Activated CD8-positive, alpha-beta T cell treated with anti-CD3 and anti-CD28 coated beads, Interleukin-2, amount 10 ng/mL, durations not matched to agents 7 days and 5 days (primary cell): Measurements from ENCODE around the gene MTTP. TPM values are rescaled to one million over a fixed set of nuclear protein-coding genes. Genes with fewer than 3 reads are reported as not detected.
"Not testable (repeated sequence)": the region's sequence is repeated elsewhere in the genome, so short reads cannot be mapped to it uniquely, and the experiment has no call there.

Experiments
- ATAC-seq: fragments of 150-1000 bp; cut with Tn5 transposase; one replicate; pipeline ENCODE4 v1.10.0; 2021; ENCODE audit warnings: moderate library complexity
- CTCF ChIA-PET: fragments of 350-600 bp; sonication (Branson Sonifier 250); formaldehyde crosslinking; loops from one replicate; lab custom pipeline; 2021; ENCODE audit warnings: antibody characterized with exemption; lab: Charles Lee
- POLR2A ChIA-PET: fragments of 350-600 bp; sonication (Branson Sonifier 250); formaldehyde crosslinking; loops from one replicate; lab custom pipeline; 2021; ENCODE audit warnings: antibody characterized with exemption; lab: Charles Lee
- DNase-seq: peaks from one replicate; pipeline ENCODE4 v3.0.0-alpha.2; 2020
- H3K27ac Mint-ChIP-seq: one replicate; pipeline ENCODE4 v1.8.0; 2021; ENCODE audit warnings: mild to moderate bottlenecking, mixed read lengths
- H3K27me3 Mint-ChIP-seq: one replicate; pipeline ENCODE4 v1.8.0; 2021; ENCODE audit warnings: low read depth, mixed read lengths
- H3K36me3 Mint-ChIP-seq: one replicate; pipeline ENCODE4 v1.8.0; 2021; ENCODE audit warnings: low read depth, mixed read lengths
- H3K4me1 Mint-ChIP-seq: one replicate; pipeline ENCODE4 v1.8.0; 2021; ENCODE audit warnings: low read depth, mixed read lengths
- H3K4me3 Mint-ChIP-seq: one replicate; pipeline ENCODE4 v1.8.0; 2021; ENCODE audit warnings: mild to moderate bottlenecking, mixed read lengths
- H3K9me3 Mint-ChIP-seq: one replicate; pipeline ENCODE4 v1.8.0; 2022; ENCODE audit warnings: mixed read lengths; ENCODE audit not compliant: insufficient read depth
- total RNA-seq, 2 experiments: library from RNA; stranded (reverse); gene quantifications; one replicate each; pipeline ENCODE4 v1.2.3, GENCODE V29; 2021

The MTTP gene
- under 1 TPM in 1 of 2 experiments, not detected in 1; 0.58 TPM for total RNA-seq

DNA sequence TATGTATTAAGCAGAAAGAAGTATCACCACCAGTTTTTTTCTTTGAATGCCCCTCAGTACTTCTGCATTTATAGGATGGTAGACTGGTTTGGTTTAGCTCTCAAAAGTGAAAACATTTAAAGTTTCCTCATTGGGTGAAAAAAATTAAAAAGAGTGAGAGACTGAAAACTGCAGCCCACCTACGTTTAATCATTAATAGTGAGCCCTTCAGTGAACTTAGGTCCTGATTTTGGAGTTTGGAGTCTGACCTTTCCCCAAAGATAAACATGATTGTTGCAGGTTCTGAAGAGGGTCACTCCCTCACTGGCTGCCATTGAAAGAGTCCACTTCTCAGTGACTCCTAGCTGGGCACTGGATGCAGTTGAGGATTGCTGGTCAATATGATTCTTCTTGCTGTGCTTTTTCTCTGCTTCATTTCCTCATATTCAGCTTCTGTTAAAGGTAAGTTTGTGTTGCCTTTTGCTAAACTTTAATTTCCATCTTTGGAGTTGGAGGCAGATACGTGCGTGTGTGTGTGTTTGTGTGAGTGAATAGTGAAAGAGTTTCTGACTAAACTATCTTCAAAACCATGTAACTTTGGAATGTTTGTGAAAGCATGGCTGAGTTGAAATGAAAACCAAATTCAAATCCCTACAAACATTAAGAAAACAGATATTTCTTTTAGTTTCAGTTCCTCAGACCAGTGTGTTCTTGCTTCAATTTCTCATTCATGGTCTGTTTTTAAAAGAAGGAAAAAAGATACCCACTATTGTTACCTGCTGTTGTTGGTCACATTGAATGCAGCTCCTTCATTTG, at the start of gene MTTP:
MTTP (plus strand) TSS at position 295 of the 795 bp plus-strand sequence; CDS start at position 381, 86 bp downstream.
- DNase-seq (no peak), ATAC-seq (no peak)
- Mint-ChIP-seq H3K36me3 (no peaks in the 10 kb centered on the region), H3K4me3 (no peak within 1 kb of the TSS), H3K27ac (no peak within 1 kb of the TSS), H3K4me1 (no peaks in the 10 kb centered on the region), H3K27me3 (peaks cover 36% of the 10 kb centered on the region), H3K9me3 (no peaks in the 10 kb centered on the region)
- ChIA-PET POLR2A (no interaction called here), CTCF (no interaction called here)

DNA sequence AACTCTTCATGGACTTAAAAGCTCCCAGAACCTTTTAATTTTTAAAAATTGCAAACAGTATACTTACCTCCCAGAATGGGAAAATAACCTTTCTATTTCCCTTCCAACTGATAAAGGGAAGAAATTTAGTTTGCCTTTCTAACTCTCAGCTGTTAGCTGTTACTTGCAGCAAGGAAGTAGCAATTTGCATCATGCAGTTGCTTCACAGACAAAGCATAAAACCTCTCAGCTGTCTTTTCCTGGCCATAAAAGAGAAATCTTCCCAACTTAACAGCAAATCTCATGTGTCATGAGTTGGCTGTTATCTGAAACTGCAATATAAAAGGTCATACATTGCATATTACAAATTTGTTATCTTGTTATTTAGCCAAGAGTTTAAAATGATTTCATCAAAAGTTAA, 45.4 kb upstream of the MTTP start:
- Mint-ChIP-seq H3K4me1 (no peaks in the 10 kb centered on the region), H3K27ac (no peak overlapping the region), H3K27me3 (peaks cover 10% of the 10 kb centered on the region), H3K4me3 (no peak overlapping the region), H3K9me3 (no peaks in the 10 kb centered on the region), H3K36me3 (no peaks in the 10 kb centered on the region)
- ChIA-PET CTCF (no interaction called here), POLR2A (no interaction called here)
- DNase-seq (no peak), ATAC-seq (no peak)

DNA sequence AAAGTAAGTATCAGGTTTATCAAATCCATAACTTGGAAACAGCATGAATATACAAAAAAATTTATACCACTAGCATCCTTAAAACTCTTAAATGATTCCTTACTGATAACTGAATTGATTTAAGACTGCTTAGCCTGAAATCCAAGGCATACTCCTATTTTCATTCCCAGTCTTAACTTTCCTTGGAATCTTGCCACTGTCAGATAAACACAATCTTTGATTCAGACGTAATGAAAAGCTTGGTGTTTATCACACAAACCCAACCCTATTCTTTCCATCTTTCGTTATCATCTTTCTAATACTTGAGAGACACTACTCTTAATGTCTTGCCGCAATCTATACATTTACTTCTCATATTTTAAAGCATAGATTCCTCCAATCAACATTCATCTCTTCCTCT, 44.7 kb upstream of the MTTP start:
- H3K4me1 Mint-ChIP-seq: no peaks in the 10 kb centered on the region
- ATAC-seq: no peak
- H3K27ac Mint-ChIP-seq: no peak overlapping the region
- no peaks in the 10 kb centered on the region for H3K9me3 Mint-ChIP-seq
- H3K27me3 Mint-ChIP-seq: peaks cover 8% of the 10 kb centered on the region
- ChIA-PET POLR2A (no interaction called here), CTCF (no interaction called here)
- no peak for DNase-seq
- no peak overlapping the region for H3K4me3 Mint-ChIP-seq
- H3K36me3 Mint-ChIP-seq: no peaks in the 10 kb centered on the region

DNA sequence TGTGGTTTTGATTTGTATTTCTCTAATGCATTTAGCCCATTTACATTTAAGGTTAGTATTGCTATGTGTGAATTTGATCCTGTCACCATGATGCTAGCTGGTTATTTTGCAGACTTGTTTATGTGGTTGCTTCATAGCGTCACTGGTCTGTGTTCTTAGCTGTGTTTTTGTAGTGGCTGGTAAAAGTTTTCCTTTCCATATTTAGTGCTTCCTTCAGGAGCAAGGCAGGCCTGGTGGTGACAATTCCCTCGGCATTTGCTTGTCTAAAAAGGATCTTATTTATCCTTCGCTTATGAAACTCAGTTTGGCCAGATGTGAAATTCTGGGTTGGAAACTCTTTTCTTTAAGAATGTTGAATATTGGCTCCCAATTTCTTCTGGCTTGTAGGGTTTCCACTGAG, 39.9 kb upstream of the MTTP start:
- CTCF ChIA-PET, ATAC-seq, H3K4me3 Mint-ChIP-seq, H3K9me3 Mint-ChIP-seq, H3K36me3 Mint-ChIP-seq, H3K27ac Mint-ChIP-seq, POLR2A ChIA-PET, DNase-seq, H3K27me3 Mint-ChIP-seq, H3K4me1 Mint-ChIP-seq: not testable (repeated sequence)

DNA sequence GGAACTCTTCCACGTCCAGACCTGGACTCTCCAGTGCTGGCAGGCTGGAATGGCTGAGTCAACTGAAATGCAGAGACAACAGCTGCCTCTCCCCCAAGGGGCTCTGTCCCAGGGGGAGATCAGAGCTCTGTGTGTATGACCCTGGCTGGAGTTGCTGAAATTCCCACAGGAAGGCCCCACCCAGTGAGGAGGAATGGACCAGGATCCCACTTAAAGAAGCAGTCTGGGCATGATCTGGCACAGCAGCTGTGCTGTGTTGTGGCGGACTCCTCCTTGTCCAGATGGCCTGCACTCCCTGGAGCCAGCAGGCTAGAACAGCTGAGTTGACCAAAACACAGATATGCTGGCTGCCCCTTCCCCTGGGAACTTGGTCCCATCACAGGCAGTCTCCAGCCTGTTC, 38.4 kb upstream of the MTTP start:
- H3K27me3 Mint-ChIP-seq: peaks cover 8% of the 10 kb centered on the region
- no peak overlapping the region for H3K27ac Mint-ChIP-seq
- H3K9me3 Mint-ChIP-seq: no peaks in the 10 kb centered on the region
- ChIA-PET POLR2A (no interaction called here), CTCF (no interaction called here)
- H3K4me1 Mint-ChIP-seq: no peaks in the 10 kb centered on the region
- DNase-seq: no peak
- no peaks in the 10 kb centered on the region for H3K36me3 Mint-ChIP-seq
- no peak for ATAC-seq
- no peak overlapping the region for H3K4me3 Mint-ChIP-seq

DNA sequence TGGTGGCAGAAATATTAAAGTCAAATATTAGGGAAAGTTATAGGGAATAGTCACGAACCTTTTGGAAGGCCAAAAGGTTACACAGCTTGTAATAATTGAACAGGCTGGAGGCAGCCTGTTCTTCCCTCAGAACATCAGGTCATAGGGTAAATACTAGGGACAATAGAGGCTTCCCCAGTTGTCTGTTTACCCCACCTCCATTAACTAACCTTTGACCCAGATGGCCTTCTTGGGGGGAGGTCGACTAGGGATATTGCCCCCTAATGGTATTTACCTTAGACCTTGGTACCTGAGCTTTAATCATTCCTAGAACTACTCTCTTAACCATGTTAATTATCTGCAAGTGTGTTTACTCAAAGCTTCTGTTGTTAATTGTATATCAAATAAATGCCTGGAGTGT, 37.8 kb upstream of the MTTP start:
- H3K36me3 Mint-ChIP-seq: no peaks in the 10 kb centered on the region
- no peaks in the 10 kb centered on the region for H3K4me1 Mint-ChIP-seq
- ChIA-PET POLR2A (no interaction called here), CTCF (interaction anchor here (1.4 kb wide), 1 partner anchor 275 kb away, joined by 4 read pairs; no protein-coding TSS in a partner anchor)
- peaks cover 8% of the 10 kb centered on the region for H3K27me3 Mint-ChIP-seq
- no peak for DNase-seq
- no peak overlapping the region for H3K4me3 Mint-ChIP-seq
- ATAC-seq: no peak
- no peaks in the 10 kb centered on the region for H3K9me3 Mint-ChIP-seq
- no peak overlapping the region for H3K27ac Mint-ChIP-seq

DNA sequence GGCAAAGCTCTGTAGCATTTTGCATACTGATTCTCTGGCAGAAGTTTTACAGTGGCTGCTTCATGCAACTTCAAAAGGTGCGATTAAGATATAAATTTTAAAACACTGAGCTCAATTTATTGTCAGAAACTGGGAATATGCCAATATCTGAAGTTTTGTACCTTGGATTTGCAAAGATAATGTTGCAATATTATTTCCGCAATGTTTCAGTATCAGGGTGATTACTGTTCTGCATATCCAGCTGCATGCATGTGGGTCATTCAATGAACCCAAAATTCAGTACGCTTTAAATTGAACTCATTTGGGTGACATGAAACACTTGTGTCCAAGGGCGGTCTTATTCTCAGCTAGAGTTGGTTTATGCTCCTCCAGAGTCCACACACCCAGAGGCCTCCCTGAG, 37.0 kb upstream of the MTTP start:
- no peaks in the 10 kb centered on the region for H3K36me3 Mint-ChIP-seq
- ChIA-PET CTCF (interaction anchor here (0.6 to 1.4 kb wide), 2 partner anchors 260 to 274 kb away, joined by 3 to 4 read pairs; no protein-coding TSS in a partner anchor), POLR2A (no interaction called here)
- no peak overlapping the region for H3K4me3 Mint-ChIP-seq
- no peak overlapping the region for H3K27ac Mint-ChIP-seq
- H3K4me1 Mint-ChIP-seq: no peaks in the 10 kb centered on the region
- DNase-seq (no peak), ATAC-seq (no peak)
- H3K27me3 Mint-ChIP-seq: peaks cover 5% of the 10 kb centered on the region
- no peaks in the 10 kb centered on the region for H3K9me3 Mint-ChIP-seq

DNA sequence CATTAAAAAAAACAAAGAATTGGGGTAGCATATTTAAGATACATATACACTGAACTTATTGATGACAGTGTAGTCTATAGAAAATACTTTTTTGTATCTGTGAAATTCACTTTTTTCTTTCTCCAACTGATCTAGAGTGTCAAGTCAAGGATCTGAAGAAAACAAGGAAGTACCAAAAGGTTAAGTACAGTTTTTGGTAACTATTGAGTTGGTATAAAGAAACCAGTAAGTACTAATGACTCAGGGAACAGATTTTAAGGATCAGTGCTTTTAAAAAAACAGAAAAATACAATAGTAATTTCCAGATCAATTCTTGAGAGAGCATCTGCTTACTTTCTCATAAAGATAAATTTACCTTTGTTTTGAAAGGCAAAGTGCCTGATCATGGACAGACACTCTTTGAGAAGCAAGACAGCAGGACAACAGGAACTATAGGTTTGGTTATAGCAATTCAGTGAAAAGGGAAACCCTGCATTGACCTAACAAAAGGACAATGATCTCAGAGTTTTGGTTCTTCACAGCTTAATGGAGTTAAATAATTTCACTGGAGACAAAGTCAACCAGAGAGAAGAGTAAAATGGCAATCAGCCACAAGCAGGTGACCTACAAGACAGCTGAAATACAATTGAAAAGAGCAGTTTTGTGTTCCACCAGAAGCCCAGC, 34.2 kb upstream of the MTTP start:
- ChIA-PET POLR2A (no interaction called here), CTCF (no interaction called here)
- Mint-ChIP-seq H3K27ac (no peak overlapping the region), H3K9me3 (peaks cover 4% of the 10 kb centered on the region), H3K27me3 (peaks cover under 1% of the 10 kb centered on the region), H3K36me3 (no peaks in the 10 kb centered on the region), H3K4me3 (no peak overlapping the region), H3K4me1 (no peaks in the 10 kb centered on the region)
- no peak for DNase-seq
- ATAC-seq: no peak

DNA sequence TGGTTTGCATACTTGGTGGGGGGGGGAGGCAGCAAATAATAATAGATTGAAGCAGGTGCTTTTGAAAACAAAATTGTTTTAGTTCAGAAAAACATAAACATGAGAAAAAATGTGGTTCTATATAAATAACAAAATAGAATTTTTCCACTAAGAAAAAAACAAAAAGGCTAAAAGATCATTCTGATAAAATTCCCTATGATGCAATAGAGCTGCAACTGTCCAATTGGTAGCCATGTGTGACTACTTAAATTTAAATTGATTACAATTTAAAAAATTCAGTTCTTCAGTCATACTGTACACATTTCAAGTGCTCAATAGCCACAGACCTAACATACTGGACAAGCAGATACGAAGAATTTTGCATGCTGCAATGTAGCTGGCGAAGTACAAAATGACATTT, 21.8 kb upstream of the MTTP start:
- ATAC-seq (no peak), DNase-seq (no peak)
- Mint-ChIP-seq H3K4me1 (no peaks in the 10 kb centered on the region), H3K27ac (no peak overlapping the region), H3K36me3 (peaks cover 2% of the 10 kb centered on the region), H3K9me3 (no peaks in the 10 kb centered on the region), H3K27me3 (no peaks in the 10 kb centered on the region), H3K4me3 (no peak overlapping the region)
- ChIA-PET CTCF (interaction anchor here (2.3 kb wide), 1 partner anchor 256 kb away, joined by 10 read pairs; no protein-coding TSS in a partner anchor), POLR2A (no interaction called here)

DNA sequence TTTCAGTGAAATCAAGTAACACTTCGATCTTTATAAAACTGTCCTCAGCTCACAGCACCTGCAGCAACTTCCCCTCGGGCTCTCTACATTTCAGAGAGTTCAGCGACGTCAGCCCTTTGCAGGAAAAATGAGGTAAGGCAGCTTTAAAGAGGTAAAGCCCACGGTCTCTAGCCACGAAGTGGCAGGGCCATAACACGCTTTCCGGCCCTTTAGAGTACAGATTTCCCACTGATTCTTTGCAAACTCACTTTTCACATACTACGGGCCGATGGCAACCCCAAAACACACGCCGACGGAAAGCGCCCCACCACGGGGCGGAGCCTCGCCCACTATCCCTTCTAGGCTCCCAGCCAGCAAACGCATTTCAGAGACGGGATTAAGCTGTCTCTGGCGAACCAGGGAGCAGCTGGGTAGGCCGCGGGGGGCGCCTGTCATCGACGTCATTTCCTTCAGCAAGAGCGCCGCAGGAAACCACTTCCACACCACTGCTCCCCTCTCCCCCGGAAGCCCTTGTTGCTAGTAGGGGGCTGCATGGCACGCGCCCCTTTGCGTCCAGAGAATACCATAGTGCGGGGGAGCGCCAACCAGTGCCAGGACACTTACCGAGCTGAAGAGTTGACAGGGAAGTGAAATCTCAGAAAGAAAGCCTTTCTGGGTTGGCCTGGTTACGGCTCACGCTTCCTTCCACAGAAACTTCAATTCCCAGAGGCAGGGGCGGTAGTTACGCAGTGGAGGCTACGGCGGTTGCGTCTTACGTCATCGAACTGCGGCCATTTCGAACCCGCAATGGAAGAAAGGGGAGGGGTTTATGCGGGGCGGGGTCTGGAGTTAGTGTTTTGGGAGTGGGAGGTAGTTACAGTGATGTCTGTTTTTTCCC, 11.1 kb upstream of the MTTP start, which contains the start of gene TRMT10A:
TRMT10A (minus strand) TSS at position 730 of the 877 bp plus-strand sequence. CDS start 4,701 bp downstream, outside the sequence.
- H3K27me3 Mint-ChIP-seq: peaks cover 19% of the 10 kb centered on the region
- DNase-seq (peak; percentile 97), ATAC-seq (peak; percentile 95)
- ChIA-PET CTCF (interaction anchor here (0.8 to 4.4 kb wide), 10 partner anchors 15 to 385 kb away, joined by 3 to 46 read pairs (median 4); no protein-coding TSS in a partner anchor), POLR2A (interaction anchor here (0.9 to 1.8 kb wide), 9 partner anchors 244 to 635 kb away, joined by 3 to 12 read pairs (median 4); partner anchors contain the start of genes ADH5, DAPP1, DNAJB14 and H2AZ1)
- peak within 1 kb of the TSS; percentile 89 for H3K4me3 Mint-ChIP-seq
- H3K27ac Mint-ChIP-seq: peak within 1 kb of the TSS; percentile 98
- peaks cover 25% of the 10 kb centered on the region for H3K4me1 Mint-ChIP-seq
- H3K36me3 Mint-ChIP-seq: peaks cover 4% of the 10 kb centered on the region
- H3K9me3 Mint-ChIP-seq: no peaks in the 10 kb centered on the region

DNA sequence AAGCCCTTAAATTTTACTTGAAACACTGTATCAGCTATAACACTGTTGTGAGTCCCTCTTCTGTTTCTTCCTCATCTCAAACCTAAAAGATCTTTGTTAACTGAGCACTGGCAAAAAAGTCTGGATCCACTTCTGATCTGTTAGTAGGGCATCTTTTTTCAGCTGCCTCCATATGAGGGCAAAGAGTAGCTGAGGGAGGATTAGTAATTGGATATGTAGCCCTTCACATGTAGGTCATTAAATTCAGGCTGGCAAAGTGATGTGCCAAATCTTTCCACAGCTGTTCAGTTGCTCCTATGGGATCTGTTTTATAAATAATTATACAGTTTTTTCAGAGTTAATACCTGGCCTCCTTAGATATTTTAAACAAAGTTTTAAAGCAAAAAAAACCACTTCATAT, 9.7 kb upstream of the MTTP start:
- Mint-ChIP-seq H3K27me3 (peaks cover 24% of the 10 kb centered on the region), H3K36me3 (peaks cover 4% of the 10 kb centered on the region), H3K4me3 (no peak overlapping the region), H3K9me3 (no peaks in the 10 kb centered on the region), H3K4me1 (peaks cover 25% of the 10 kb centered on the region), H3K27ac (no peak overlapping the region)
- ATAC-seq (no peak), DNase-seq (no peak)
- ChIA-PET CTCF (interaction anchor here (4.4 kb wide), 1 partner anchor 244 kb away, joined by 46 read pairs; no protein-coding TSS in a partner anchor), POLR2A (interaction anchor here (1.4 kb wide), 1 partner anchor 385 kb away, joined by 4 read pairs; the partner anchor contains the start of gene H2AZ1)
